ENCODE data around the gene DPP9. TPM values are rescaled to one million over a fixed set of nuclear protein-coding genes. Genes with fewer than 3 reads are reported as not detected.

DPP9 gene
- total and polyA plus RNA-seq, 2 of the 8 experiments (the other 6 are each of a cell fraction or from before 2014, with no cell fraction given), result 11.6 to 40.7 TPM

GRCh38 chr19:4760285-4760650 lies 36.6 kb upstream of the DPP9 start:
- H3K4me3 ChIP-seq (ENCODE audit: extremely low read depth in 1 of 4, insufficient read depth in 2 of 4, low read depth in 3 of 4, low read length in 4 of 4), result peak overlapping the region; percentile 2 to 53 (median 27); a peak in 4 of 8 replicates
- no peak overlapping the region for H2BK12ac ChIP-seq (ENCODE audit: low read depth, low read length)
- no peaks in the 10 kb centered on the region for H4K20me1 ChIP-seq (replicated peaks in 1 of 2; ENCODE audit: control insufficient read depth in 1 of 2, insufficient read depth in 2 of 2, low read length in 2 of 2)
- peak overlapping the region; percentile 3 for H4K5ac ChIP-seq (ENCODE audit: insufficient read length, low read depth, low read length)
- peaks cover 5% of the 10 kb centered on the region; the same call in 1 of the 2 replicates for H3K23me2 ChIP-seq (ENCODE audit: low read depth, low read length)
- no peak overlapping the region for H4K91ac ChIP-seq (replicated peaks; ENCODE audit: insufficient read length, low read length)
- peaks cover 0 to 3% (median 2%) of the 10 kb centered on the region in 4 experiments; a peak in 3 of 7 replicates for H3K4me1 ChIP-seq (replicated peaks in 1 of 4; ENCODE audit: control insufficient read depth in 3 of 4, insufficient read depth in 4 of 4, low read length in 3 of 4)
- no peaks in the 10 kb centered on the region for H3K9me3 ChIP-seq (ENCODE audit: insufficient read depth in 2 of 2, low read depth in 1 of 2, low read length in 1 of 2)
- no peak for DNase-seq (ENCODE audit: low read depth in 1 of 2, low spot score in 2 of 2)
- ChIA-PET POLR2A (ENCODE audit: partially characterized antibody) (interaction anchor here (3.1 kb wide), 1 partner anchor 9 kb away, joined by 22 read pairs; no protein-coding TSS in a partner anchor), CTCF (ENCODE audit: partially characterized antibody) (interaction anchor here (1.8 to 2.8 kb wide), 3 partner anchors 27 to 44 kb away, joined by 5 to 10 read pairs (median 7); partner anchors contain the start of gene FEM1A)
- peak overlapping the region; percentile 26 to 69 for H3K4me2 ChIP-seq (ENCODE audit: insufficient read depth in 1 of 2, low read depth in 2 of 2, low read length in 2 of 2)
- H3K4ac ChIP-seq (replicated peaks; ENCODE audit: insufficient read length, low read depth, low read length), result no peak overlapping the region
- H3K27ac ChIP-seq (ENCODE audit: low read depth, low read length), result no peak overlapping the region
- no peaks in the 10 kb centered on the region for H3K79me1 ChIP-seq (ENCODE audit: low read depth, low read length)
- 64% methylated on average over 10 of the region's 10 CpGs; no CpG with 5 or more reads in 1 of the 2 experiments for WGBS, 2 experiments (ENCODE audit: extremely low coverage in 1 of 2, insufficient coverage in 1 of 2, insufficient read length in 1 of 2, insufficient replicate concordance in 2 of 2, low coverage in 1 of 2, low lambda C conversion rate in 2 of 2, missing lambda C conversion rate in 1 of 2)
- no peak overlapping the region for H3K56ac ChIP-seq (replicated peaks; ENCODE audit: insufficient read length, low read depth, low read length)
- TF ChIP-seq JUND (IDR thresholded peaks at IDR 0.05; ENCODE audit: low read length) (no peak), SIX5 (IDR thresholded peaks at IDR 0.05; ENCODE audit: low read depth, low read length) (no peak), TAF7 (optimal IDR thresholded peaks at IDR 0.05; ENCODE audit: borderline replicate concordance, low read depth, low read length) (no peak), CREB1 (IDR thresholded peaks at IDR 0.05) (no peak), E2F6 (IDR thresholded peaks at IDR 0.05) (no peak), MAX (IDR thresholded peaks at IDR 0.05) (no peak), HDAC6 (IDR thresholded peaks at IDR 0.05; ENCODE audit: low read depth, low read length) (no peak)
- FAIRE-seq, result no peak
- H4K8ac ChIP-seq (ENCODE audit: extremely low read depth, insufficient read depth, low read length), result no peak overlapping the region
- H2BK5ac ChIP-seq (ENCODE audit: low read depth, low read length), result no peak overlapping the region
- no peak overlapping the region for H3K14ac ChIP-seq (ENCODE audit: insufficient read length)
- no peaks in the 10 kb centered on the region for H3K79me2 ChIP-seq (ENCODE audit: control insufficient read depth in 1 of 2, insufficient read depth in 2 of 2, low read length in 2 of 2)
- H3K18ac ChIP-seq (ENCODE audit: extremely low read depth, low read length), result no peak overlapping the region
- H2BK120ac ChIP-seq (replicated peaks; ENCODE audit: low read depth, low read length), result no peak overlapping the region
- H3K36me3 ChIP-seq (ENCODE audit: control insufficient read depth in 2 of 4, insufficient read depth in 4 of 4, low read length in 3 of 4), result no peaks in the 10 kb centered on the region
- H2BK20ac ChIP-seq (ENCODE audit: low read length), result no peak overlapping the region
- H2BK15ac ChIP-seq (ENCODE audit: low read length), result peak overlapping the region; percentile 72; the same call in 1 of the 2 replicates
- H2AFZ ChIP-seq (ENCODE audit: low read length), result peak overlapping the region; percentile 36; the same call in 1 of the 2 replicates
- H3K27me3 ChIP-seq (replicated peaks in 1 of 4; ENCODE audit: control insufficient read depth in 3 of 4, extremely low read depth in 1 of 4, insufficient read depth in 3 of 4, low read length in 3 of 4), result peaks cover 0 to 10% (median 6%) of the 10 kb centered on the region in 4 experiments; a peak in 5 of 7 replicates
- no peak overlapping the region for H3K23ac ChIP-seq (ENCODE audit: insufficient read length)
- no peak overlapping the region for H2AK5ac ChIP-seq (ENCODE audit: low read depth, low read length)
- H3K9ac ChIP-seq (replicated peaks in 1 of 4; ENCODE audit: extremely low read depth in 1 of 4, low read depth in 3 of 4, low read length in 3 of 4), result no peak overlapping the region
